Left renal cortex interstitium (tissue), 4 donors: ENCODE results near the gene TMEM170B. TPM values are rescaled to one million over a fixed set of nuclear protein-coding genes. Genes with fewer than 3 reads are reported as not detected.
"Not testable (repeated sequence)": the region's sequence is repeated elsewhere in the genome, so short reads cannot be mapped to it uniquely, and the experiment has no call there.

ENCODE experiments used
- DNase-seq, 4 donors: peaks; one replicate each; pipeline ENCODE4 v3.0.0-alpha.2; 2013; ENCODE audit warnings: low read depth in 4 of 4, low spot score in 2 of 4, missing footprints in 1 of 4
- polyA plus RNA-seq, 4 donors: library from polyadenylated mRNA; unstranded; fragments of 120-200 nt; gene quantifications; one replicate each; pipeline ENCODE4 v1.2.1, GENCODE V29; 2013; ENCODE audit not compliant: insufficient read length in 4 of 4

The TMEM170B gene
- polyA plus RNA-seq, 4 donors: 8.0 to 11.7 (median 8.3) TPM

- DNase-seq: no peak
Observed at GRCh38 chr6:11527274-11527870, 10.2 kb upstream of the TMEM170B start.

DNA sequence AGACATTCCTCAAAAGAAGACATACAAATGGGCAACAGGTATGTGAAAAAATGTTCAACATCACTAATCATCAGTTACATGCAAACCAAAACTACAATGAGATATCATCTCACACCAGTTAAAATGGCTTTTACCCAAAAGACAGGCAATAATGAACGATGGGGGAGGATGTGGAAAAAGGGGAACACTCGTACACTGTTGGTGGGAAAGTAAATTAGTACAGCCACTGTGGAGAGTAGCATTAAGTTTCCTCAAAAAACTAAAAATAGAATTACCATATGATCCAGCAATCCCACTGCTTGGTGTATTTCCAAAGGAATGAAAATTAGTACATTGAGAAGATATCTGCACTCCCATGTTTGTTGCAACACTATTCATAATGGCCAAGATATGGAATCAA is 8.6 kb upstream of the TMEM170B start:
- DNase-seq: no peak

- DNase-seq: no peak
Observed at GRCh38 chr6:11532097-11532496, 5.5 kb upstream of the TMEM170B start.

DNA sequence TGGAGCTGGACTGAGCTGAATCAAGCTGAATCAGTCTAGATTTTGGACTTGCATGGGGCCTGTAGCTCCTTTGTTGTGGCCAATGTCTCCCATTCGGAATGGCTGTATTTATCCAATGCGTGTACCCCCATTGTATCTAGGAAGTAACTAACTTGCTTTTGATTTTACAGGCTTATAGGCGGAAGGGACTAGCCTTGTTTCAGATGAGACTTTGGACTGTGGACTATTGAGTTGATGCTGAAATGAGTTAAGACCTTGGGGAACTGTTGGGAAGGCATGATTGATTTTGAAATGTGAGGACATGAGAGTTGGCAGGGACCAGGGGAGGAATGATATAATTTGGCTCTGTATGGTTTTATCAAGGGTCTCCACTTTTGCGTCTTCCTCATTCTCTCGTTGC is 3.0 kb upstream of the TMEM170B start:
- no peak for DNase-seq

GRCh38 chr6:11535801-11536230 is 1.7 kb upstream of the TMEM170B start:
- peak in 1 of 4 donors; percentile 5 for DNase-seq

DNA sequence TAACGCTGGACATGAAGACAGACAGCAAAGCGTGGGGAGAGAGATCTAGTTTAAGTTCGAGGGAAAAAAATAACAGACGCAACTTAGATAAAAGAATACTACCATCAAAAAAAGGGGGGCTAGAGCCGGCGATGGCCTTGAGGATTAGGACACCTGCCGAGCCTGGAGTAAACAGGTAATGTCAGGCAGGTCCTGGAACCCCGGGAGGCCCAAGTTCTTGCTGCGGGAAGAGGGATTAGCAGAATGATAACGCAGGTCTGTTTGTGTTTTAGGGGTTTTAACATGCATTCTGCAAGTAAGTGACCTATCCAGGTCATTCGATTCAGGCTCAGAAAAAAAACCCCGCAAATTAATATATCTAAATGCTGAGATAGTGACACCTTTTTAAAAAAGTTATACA is 754 bp upstream of the TMEM170B start:
- DNase-seq: peak in 1 of 4 donors; percentile 16

- peak in 3 of 4 donors; percentile 23 to 36 (median 24) for DNase-seq
Observed at GRCh38 chr6:11538052-11538818, 686 bp downstream of the TMEM170B start.

DNA sequence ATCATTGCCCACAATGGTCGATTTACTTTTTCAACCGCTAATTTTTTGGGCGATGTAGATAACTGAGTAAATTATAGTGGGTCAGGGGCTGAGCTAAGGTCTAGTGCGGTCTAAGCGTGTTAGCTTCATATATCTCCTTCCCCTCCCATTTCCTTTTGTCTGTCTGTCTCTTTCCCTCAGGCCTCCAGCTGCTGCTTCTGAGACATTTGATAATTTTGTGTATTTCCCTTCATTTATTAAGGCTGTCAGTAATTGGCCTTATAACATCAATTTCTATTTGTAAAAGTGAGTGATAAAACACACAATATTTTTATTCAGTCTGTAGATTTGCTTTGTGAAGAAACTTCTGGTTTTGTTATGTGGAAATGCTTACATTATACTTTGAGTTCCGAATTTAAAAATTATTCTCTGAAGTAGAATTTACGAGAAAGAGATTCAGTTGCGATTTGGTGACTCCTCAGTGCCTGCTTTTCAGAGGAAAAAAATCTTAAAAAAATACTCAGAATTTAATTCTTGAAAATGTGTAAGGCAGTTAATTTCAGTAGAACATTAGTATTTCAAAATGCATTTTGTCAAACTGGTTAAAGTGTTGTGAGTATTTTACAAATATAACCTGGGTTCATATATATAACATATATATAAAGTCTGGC is 1.4 kb downstream of the TMEM170B start:
- no peak for DNase-seq

- DNase-seq: no peak
Observed at GRCh38 chr6:11542863-11543262, 5.3 kb downstream of the TMEM170B start.

- DNase-seq: no peak
Observed at GRCh38 chr6:11543919-11544518, 6.5 kb downstream of the TMEM170B start.

DNA sequence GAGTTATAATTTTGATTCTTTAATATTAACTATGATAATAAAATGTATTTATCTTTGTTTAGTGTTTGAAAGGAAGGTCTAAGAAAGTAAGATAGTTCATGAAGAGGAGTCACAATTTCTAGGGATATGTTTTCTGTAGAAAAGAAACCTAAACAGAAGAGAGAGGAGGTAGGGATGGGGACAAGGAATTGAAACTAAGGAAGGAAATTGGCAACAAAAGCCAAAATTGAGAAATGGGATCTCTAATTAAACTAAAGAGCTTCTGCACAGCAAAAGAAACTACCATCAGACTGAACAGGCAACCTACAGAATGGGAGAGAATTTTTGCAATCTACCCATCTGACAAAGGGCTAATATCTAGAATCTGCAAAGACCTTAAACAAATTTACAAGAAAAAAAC is 10.3 kb downstream of the TMEM170B start:
- DNase-seq: not testable (repeated sequence)

DNA sequence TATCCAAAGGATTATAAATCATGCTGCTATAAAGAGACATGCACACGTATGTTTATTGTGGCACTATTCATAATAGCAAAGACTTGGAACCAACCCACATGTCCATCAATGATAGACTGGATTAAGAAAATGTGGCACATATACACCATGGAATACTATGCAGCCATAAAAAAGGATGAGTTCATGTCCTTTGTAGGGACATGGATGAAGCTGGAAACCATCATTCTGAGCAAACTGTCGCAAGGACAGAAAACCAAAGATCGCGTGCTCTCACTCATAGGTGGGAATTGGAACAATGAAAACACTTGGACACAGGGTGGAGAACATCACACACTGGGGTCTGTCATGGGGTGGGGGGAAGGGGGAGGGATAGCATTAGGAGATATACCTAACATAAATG is 11.0 kb downstream of the TMEM170B start:
- DNase-seq: not testable (repeated sequence)

DNA sequence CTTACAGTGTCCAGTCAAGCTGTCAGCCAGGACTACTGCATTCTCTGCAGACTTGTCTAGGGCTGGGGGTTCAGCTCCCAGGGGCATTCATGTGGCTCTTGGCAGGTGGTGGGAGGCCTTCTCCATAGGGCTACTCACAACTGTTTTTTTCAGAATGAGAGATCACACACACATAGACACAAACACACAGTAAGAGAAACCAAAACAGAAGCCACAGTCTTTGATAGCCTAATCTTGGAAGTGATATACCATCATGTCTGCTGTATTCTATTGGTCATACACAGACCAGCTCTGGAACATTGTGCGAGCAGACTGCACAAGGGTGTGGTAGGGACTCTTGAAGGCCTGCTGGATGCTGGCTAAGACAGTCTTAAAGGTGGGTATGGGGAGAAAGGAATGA is 13.5 kb downstream of the TMEM170B start:
- no peak for DNase-seq

- DNase-seq: no peak
Observed at GRCh38 chr6:11552442-11552841, 14.9 kb downstream of the TMEM170B start.

DNA sequence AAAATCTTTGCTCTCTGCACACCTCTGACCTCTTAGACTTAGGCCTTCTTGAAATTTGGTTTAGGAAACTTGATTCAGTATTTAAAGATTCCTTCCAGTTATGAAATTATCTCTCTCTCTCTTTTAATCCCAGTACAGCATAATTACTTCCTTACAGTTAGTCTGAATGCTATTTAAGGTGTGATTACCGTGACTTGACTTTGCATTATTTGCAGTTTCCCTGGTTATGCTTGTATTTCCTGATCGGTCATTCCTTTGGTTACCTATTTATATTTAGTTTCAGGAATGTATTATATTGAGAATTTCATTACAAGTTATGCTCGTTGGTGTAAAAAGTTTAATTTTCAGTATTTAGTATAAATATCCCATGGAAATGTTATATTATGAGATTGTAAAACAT is 16.3 kb downstream of the TMEM170B start:
- no peak for DNase-seq

DNA sequence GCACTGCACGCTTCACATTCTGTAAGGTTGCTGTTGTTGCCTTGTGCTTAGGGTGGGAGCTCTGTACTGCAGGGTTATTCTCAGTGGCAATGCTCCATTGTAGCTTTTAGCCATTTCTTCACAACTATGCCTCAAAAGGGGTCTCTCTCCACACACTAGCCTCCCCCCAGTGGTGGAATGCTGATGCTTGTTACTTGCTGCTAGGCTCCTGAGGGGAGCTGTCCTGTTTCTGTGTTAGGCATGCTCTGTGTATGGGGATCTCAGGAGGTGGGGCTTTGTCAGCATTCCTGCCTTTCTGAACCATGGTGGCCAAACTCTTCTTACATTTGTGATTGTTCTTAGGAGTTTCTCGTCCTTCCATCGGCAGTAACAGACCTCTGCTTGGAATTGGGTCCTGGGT is 18.8 kb downstream of the TMEM170B start:
- DNase-seq: no peak

GRCh38 chr6:11563793-11564192 is 26.2 kb downstream of the TMEM170B start:
- DNase-seq: no peak

GRCh38 chr6:11566609-11567008 is 29.1 kb downstream of the TMEM170B start:
- DNase-seq: no peak

DNA sequence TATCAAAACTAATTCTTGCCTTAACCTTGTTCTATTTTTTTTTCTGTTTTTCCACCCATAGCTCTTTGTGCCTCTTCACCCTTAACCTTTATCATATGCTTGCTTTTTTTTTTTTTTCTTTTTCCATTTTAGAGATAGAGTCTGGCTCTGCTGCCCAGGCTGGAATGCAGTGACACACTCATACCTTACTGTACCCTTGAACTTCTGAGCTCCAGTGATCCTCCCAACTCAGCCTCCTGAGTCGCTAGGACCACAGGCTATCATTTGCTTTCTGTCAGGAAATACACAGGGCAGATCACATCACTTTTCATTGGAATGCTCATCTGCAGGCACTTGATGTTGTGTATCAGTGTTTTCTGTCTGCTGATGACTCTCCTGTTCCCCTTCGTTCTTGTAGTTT is 33.5 kb downstream of the TMEM170B start:
- no peak for DNase-seq

- DNase-seq: peak in 2 of 4 donors; percentile 41 to 64
Observed at GRCh38 chr6:11575408-11576033, 38.0 kb downstream of the TMEM170B start.
